Neural cell (in vitro differentiated cells): ENCODE results near the gene RAET1G. TPM values are rescaled to one million over a fixed set of nuclear protein-coding genes. Genes with fewer than 3 reads are reported as not detected.
"Not testable (repeated sequence)": the region's sequence is repeated elsewhere in the genome, so short reads cannot be mapped to it uniquely, and the experiment has no call there.

Experiments used
- H2AFZ ChIP-seq: fragments of 200-600, 300-800 bp; sonication (generic), shearing (Covaris generic); 2 replicates; pipeline ENCODE4 v1.6.0; 2014; ENCODE audit warnings: low read depth, mild to moderate bottlenecking, antibody characterized with exemption, low read length, moderate library complexity
- H3F3A ChIP-seq: fragments of 200-600 bp; shearing (Covaris generic); 2 replicates; pipeline ENCODE4 v1.6.1; 2016; ENCODE audit warnings: mild to moderate bottlenecking, moderate library complexity, mixed read lengths, antibody characterized with exemption, low read length; ENCODE audit not compliant: insufficient read depth, poor library complexity, severe bottlenecking
- H3K27ac ChIP-seq: fragments of 200-600, 300-800 bp; sonication (generic), shearing (Covaris generic); 2 replicates; pipeline ENCODE4 v1.5.1; 2014; ENCODE audit warnings: mild to moderate bottlenecking, low read length, moderate library complexity
- H3K27me3 ChIP-seq: fragments of 300-800, 200-600 bp; sonication (generic), shearing (Covaris generic); 2 replicates; pipeline ENCODE4 v1.6.0; 2014; ENCODE audit warnings: mild to moderate bottlenecking, low read depth, low read length, moderate library complexity; ENCODE audit not compliant: insufficient read depth
- H3K36me3 ChIP-seq: fragments of 300-800, 200-600 bp; sonication (generic), shearing (Covaris generic); 2 replicates; pipeline ENCODE4 v1.5.1; 2014; ENCODE audit warnings: mild to moderate bottlenecking, antibody characterized with exemption, low read length, moderate library complexity; ENCODE audit not compliant: insufficient read depth
- H3K4me2 ChIP-seq: fragments of 300-800, 200-600 bp; sonication (generic), shearing (Covaris generic); 2 replicates; pipeline ENCODE4 v1.6.0; 2014; ENCODE audit warnings: mild to moderate bottlenecking, low read length
- H3K4me3 ChIP-seq: fragments of 300-800, 200-600 bp; sonication (generic), shearing (Covaris generic); 2 replicates; pipeline ENCODE4 v1.5.1; 2014; ENCODE audit warnings: mild to moderate bottlenecking, low read length, moderate library complexity
- H3K79me2 ChIP-seq: fragments of 200-600 bp; shearing (Covaris generic); replicated peaks from 2 replicates; pipeline ENCODE4 v1.6.0; 2014; ENCODE audit warnings: mild to moderate bottlenecking, low read length, moderate library complexity; ENCODE audit not compliant: insufficient read depth
- H3K9ac ChIP-seq: fragments of 300-800, 200-600 bp; sonication (generic), shearing (Covaris generic); 2 replicates; pipeline ENCODE4 v1.6.1; 2016; ENCODE audit warnings: mild to moderate bottlenecking, low read length, mixed read lengths
- H3K9me2 ChIP-seq: fragments of 200-600 bp; shearing (Covaris generic); 2 replicates; pipeline ENCODE4 v1.6.1; 2016; ENCODE audit warnings: mild to moderate bottlenecking, low read length, mixed read lengths; ENCODE audit not compliant: insufficient read depth
- H3K9me3 ChIP-seq: fragments of 200-600, 300-800 bp; sonication (generic), shearing (Covaris generic); 2 replicates; pipeline ENCODE4 v1.6.1; 2016; ENCODE audit warnings: mild to moderate bottlenecking, mixed run types, low read length, moderate library complexity, mixed read lengths
- H4K20me1 ChIP-seq: fragments of 200-600 bp; shearing (Covaris generic); 2 replicates; pipeline ENCODE4 v1.6.1; 2016; ENCODE audit warnings: mild to moderate bottlenecking, mixed run types; ENCODE audit not compliant: insufficient read depth
- EP300 ChIP-seq: fragments of 450-650 bp; conservative IDR thresholded peaks from 2 replicates; pipeline ENCODE4 v1.6.1; 2014; ENCODE audit warnings: antibody characterized with exemption, mild to moderate bottlenecking, moderate library complexity; ENCODE audit not compliant: poor library complexity, severe bottlenecking
- POLR2AphosphoS5 ChIP-seq: IDR thresholded peaks from 2 replicates; pipeline ENCODE4 v1.6.1; 2012
- RAD21 ChIP-seq: fragments of 450-650 bp; conservative IDR thresholded peaks from 2 replicates; pipeline ENCODE4 v1.6.1; 2014; ENCODE audit warnings: antibody characterized with exemption, mild to moderate bottlenecking, moderate library complexity
- REST ChIP-seq: IDR thresholded peaks from 2 replicates; pipeline ENCODE4 v1.6.1; 2012; ENCODE audit warnings: borderline replicate concordance
- TAF1 ChIP-seq: IDR thresholded peaks from 2 replicates; pipeline ENCODE4 v1.6.1; 2012; ENCODE audit warnings: low read depth
- polyA plus RNA-seq: library from polyadenylated mRNA; depleted of rRNA; stranded (reverse); fragments of >200 nt; gene quantifications from 2 replicates; pipeline ENCODE4 v1.2.3, GENCODE V29; 2014

The RAET1G gene
- polyA plus RNA-seq, 1 donor from 2014 or later = not detected

DNA sequence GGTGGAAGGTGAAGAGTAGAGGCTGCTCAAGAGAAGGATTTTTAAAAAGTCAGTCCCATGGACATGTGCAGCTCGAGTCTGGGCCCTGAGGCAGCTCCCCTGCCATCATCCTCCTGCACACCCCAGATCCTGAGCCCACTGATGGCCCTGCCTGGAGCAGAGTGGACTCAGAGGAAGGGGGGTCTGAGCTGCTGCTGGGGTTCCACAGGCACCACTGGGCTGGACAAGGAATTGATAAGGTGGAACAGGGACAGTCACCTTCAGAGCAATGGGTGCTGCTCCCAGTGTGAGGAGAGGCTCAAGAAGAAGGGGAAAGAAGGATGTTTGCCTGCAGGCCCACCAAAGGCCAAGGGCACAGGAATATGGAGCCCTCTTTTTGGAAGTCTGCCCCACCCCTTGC is 25.1 kb upstream of the RAET1G start:
- H3K9ac ChIP-seq = no peak overlapping the region
- H4K20me1 ChIP-seq = no peaks in the 10 kb centered on the region
- no peaks in the 10 kb centered on the region for H3K79me2 ChIP-seq
- no peaks in the 10 kb centered on the region for H3K36me3 ChIP-seq
- H2AFZ ChIP-seq = no peak overlapping the region
- TF ChIP-seq RAD21 = no peak
- no peak for TF ChIP-seq EP300
- no peak for TF ChIP-seq POLR2AphosphoS5
- no peak for TF ChIP-seq REST
- no peak for TF ChIP-seq TAF1
- H3K9me3 ChIP-seq = no peaks in the 10 kb centered on the region
- no peak overlapping the region for H3K4me3 ChIP-seq
- no peaks in the 10 kb centered on the region for H3F3A ChIP-seq
- H3K27me3 ChIP-seq = peaks cover 64% of the 10 kb centered on the region
- no peaks in the 10 kb centered on the region for H3K9me2 ChIP-seq
- no peak overlapping the region for H3K4me2 ChIP-seq
- H3K27ac ChIP-seq = no peak overlapping the region

GRCh38 chr6:149947533-149947932 is 24.6 kb upstream of the RAET1G start:
- not testable (repeated sequence) for H3K9ac ChIP-seq, H3K9me3 ChIP-seq, H3K36me3 ChIP-seq, H3K4me2 ChIP-seq, H3K4me3 ChIP-seq, H3K27ac ChIP-seq, H3K79me2 ChIP-seq, H4K20me1 ChIP-seq, H3F3A ChIP-seq, H3K9me2 ChIP-seq, H2AFZ ChIP-seq
- peaks cover 64% of the 10 kb centered on the region for H3K27me3 ChIP-seq

DNA sequence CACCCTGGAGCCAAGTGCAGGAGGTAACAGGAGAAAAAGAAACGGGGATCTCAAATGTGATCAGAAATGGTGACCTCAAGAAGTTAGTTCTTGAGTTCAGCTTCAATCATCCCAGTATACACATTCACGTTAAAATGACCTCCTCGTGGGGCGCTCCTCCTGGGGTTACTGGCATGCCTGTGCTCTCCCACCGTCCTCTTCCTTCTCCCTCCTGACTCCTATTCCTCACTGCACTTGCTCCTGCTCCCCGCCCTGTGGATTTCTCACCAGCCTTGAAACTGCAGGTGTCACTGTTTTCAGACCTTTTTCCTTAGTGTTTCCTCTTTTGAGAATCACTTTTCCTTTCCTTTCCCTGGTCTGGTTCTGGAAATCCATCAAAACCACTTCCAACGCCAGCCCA is 23.7 kb upstream of the RAET1G start:
- not testable (repeated sequence) for H3K4me3 ChIP-seq, H3K27ac ChIP-seq, H3K9me2 ChIP-seq, H3K79me2 ChIP-seq, H3K9me3 ChIP-seq, H3K9ac ChIP-seq, H3F3A ChIP-seq, H2AFZ ChIP-seq, H4K20me1 ChIP-seq, H3K36me3 ChIP-seq, H3K4me2 ChIP-seq
- H3K27me3 ChIP-seq = peaks cover 63% of the 10 kb centered on the region

GRCh38 chr6:149945276-149945675 is 22.4 kb upstream of the RAET1G start:
- H3K27ac ChIP-seq, H3F3A ChIP-seq, H3K36me3 ChIP-seq, H3K79me2 ChIP-seq, H3K9me2 ChIP-seq, H3K4me2 ChIP-seq, H3K9ac ChIP-seq, H3K4me3 ChIP-seq, H2AFZ ChIP-seq, H3K9me3 ChIP-seq, H4K20me1 ChIP-seq: not testable (repeated sequence)
- peaks cover 59% of the 10 kb centered on the region for H3K27me3 ChIP-seq

GRCh38 chr6:149943321-149943720 is 20.4 kb upstream of the RAET1G start:
- not testable (repeated sequence) for H3K4me3 ChIP-seq, H4K20me1 ChIP-seq, H3K4me2 ChIP-seq, H3K27ac ChIP-seq, H3K79me2 ChIP-seq, H2AFZ ChIP-seq, H3K9me2 ChIP-seq, H3K9ac ChIP-seq, H3F3A ChIP-seq, H3K9me3 ChIP-seq, H3K36me3 ChIP-seq
- peaks cover 59% of the 10 kb centered on the region for H3K27me3 ChIP-seq
